Hematopoietic multipotent progenitor cell treated with erythropoietin and hydrocortisone succinate and interleukin-3 and kit ligand, for 6 days (in vitro differentiated cells): ENCODE measurements around the gene SOX8.

Experiments used
- DNase-seq: peaks from one replicate; pipeline ENCODE4 v3.0.0-alpha.2; 2015

Gene SOX8

GRCh38 chr16:1010251-1010650 lies 28.7 kb downstream of the SOX8 start:
- no peak for DNase-seq

- DNase-seq: no peak
These were observed 29.2 kb downstream of the SOX8 start for GRCh38 chr16:1010815-1011214.

- DNase-seq: no peak
These were observed 29.9 kb downstream of the SOX8 start for GRCh38 chr16:1011316-1012082.

DNA sequence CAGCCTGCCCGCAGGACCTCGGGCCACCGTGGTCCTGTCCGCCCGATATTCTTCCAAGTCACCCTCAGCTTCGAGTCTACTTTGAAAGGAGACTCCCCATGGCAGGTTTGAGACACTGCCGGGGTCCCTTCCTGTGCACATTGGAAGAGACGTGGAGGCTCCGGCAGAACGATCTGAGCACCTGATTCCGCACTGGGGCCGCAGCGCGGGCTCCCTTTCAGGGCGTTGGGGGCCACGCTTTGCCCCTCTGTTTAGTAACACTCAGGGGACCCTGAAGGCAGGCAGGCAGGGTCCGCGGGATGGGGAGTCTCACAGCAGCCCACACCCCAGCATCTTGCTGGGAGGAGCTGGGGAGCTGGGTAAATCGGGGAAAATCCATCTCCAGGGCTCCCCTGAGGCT lies 30.6 kb downstream of the SOX8 start:
- DNase-seq: no peak

DNA sequence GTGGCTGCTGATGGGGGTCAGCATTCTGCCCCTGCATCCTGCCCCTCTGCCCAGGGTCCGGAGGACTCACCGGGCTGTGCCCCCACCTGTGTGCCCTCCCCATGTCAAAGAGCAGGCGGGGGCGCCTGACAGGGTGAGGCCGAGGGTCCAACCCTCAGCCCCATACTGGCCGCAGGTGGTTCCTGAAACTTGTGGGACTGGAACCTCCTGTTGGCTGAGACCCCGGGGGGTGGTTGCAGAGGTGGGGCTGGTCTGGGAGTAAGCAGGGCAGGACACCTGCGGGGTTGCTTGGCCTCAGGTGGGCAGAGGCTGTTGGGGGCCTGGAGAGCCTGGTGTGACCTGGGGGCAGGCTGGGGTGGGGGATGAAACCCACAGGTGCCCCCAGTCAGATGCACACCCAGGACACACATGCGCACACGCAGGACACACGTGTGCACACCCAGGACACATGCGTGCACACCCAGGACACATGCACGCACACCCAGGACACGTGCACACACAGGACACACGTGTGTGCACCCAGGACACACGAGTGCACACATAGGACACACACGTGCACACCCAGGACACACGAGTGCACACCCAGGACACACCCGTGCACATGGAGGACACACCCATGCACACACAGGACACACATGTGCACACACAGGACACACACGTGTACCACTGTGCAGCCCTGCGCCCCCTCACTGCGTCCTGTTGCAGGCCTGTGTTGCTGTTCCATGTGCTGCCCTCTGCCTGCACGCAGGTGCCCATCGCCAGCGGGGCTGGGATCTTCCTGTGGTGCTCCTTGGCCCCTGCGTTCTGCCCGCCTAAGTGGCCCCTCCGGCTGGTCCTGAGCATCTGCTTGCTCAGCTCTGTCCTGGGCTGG lies 31.4 kb downstream of the SOX8 start:
- no peak for DNase-seq

DNA sequence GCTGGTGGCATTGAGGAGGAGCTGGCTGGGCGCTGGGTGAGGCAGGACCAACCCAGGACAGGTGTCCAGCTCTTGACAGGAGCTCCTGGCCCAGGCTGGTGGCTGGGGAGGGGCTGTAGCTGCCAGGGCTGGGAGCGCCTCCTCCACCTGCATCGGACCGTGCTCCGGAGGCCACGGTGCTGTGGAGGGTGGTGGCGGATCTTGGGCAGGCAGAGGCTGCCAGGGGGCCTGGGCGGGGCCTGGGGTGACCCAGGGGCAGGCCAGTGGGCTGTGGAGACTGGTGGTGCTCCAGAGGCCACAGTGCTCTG lies 32.0 kb downstream of the SOX8 start:
- no peak for DNase-seq

DNA sequence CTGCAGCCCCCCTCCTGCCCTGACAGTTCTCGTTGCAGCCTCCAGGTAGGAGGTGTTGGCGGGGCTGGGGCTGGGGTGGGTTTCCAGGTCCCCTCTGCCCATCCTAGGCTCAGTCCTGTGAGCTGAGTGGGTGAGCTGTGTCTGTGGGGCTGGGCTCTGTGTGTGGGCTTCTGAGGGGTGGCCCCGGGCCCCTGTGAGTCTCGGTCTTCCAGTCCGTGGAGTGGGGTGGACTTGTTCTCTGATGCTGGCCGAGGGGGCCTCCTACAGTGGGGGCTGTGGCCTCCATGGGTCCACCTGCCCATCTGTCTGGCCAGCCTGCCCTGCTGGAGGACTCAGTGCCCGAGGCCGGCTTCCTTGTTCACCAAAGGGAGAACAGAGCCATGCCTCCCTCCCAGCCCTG lies 32.7 kb downstream of the SOX8 start:
- DNase-seq: no peak

- DNase-seq: no peak
These were observed 33.4 kb downstream of the SOX8 start for GRCh38 chr16:1014771-1015495.

GRCh38 chr16:1018447-1019198 lies 37.1 kb downstream of the SOX8 start:
- DNase-seq: no peak

DNA sequence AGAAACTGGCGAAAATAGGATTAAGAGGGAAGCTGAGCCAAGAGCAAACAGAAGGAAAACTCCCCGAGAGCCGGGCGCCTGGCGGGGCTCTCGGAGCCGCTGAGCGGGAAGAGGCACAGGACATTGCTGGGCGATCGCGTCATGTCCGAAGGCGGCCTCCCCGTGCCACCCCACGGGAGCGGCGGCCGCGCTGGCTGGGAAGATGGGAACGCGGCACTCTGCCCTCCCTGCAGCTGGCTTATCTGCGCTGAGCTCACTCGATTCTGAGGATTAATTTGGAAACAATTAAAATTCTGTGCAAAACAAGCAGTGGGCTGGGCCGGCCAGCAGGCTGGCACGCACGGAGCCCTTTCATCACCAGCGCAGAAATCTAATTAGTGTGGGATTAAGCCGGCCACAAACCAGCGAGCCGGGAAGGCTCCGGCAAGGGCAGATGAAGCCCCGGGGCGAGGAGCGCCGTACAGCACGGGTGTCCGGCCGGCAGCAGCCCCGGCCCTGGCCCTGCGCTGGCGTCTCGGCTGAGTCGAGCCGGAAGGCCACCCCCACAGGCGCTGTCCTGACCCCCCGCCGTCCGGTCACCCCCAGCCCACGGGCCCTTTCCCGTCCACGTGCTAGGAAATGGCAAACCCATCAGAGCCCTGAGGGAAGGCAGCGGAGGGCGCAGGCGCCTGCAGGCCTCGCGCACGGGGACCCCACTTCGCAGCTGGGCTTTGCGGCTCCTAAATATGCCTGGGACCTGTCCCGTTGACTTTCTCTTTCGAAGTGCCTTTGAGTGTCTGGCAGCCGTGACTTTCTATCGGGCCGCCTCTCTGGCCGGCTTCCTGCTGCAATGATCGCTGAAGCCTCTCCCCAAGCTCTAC lies 37.9 kb downstream of the SOX8 start:
- no peak for DNase-seq

- no peak for DNase-seq
These were observed 38.5 kb downstream of the SOX8 start for GRCh38 chr16:1020091-1020399.

DNA sequence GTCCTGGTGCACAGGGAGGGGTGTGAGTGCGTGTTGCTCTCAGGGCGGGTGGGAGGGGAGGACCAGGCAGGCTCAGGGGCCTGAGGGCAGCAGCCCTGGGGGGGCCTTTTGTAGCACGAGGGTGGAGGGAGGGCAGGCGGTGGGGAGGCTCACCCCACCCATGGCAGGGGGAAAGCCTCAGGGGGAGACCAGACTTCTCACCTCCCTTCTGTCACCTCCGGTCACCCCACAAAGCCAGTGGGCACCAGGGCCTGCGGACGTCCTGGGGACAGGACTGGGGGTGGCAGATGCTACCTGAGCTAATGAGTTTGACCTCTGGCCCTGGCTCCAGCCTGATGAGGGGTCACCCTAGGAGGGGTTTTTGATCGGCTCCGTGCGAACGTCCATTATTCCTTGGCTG lies 39.0 kb downstream of the SOX8 start:
- DNase-seq: no peak

DNA sequence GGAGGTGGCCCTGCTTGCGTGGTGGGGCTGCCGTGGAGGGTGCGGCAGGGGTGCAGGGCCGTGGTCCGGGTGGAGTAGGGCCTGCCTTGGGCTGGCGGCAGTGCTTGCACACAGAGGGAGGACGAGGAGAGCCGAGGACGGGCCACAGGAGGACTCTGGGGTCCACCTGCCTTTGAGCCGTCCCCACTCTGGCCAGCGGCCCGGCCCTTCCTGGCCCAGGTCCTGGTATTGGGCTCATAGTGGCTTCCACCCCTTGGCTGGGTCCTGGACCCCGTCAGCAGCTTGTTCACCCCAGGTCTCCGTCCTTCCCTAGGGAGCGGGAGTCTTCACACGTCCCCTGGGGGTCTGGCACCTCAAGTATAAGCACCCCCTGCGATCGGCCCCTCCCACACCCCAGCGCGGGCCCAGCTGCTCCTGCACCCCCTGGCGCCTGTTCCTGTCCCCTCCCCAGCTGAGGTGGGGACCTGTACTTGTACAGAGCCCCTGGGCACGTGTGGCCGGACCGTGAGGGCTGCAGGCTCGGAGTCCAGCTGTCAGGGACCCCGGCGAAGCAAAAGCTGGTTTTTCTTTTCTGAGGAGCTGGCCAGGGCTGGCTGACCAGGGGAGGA lies 40.1 kb downstream of the SOX8 start:
- no peak for DNase-seq

DNA sequence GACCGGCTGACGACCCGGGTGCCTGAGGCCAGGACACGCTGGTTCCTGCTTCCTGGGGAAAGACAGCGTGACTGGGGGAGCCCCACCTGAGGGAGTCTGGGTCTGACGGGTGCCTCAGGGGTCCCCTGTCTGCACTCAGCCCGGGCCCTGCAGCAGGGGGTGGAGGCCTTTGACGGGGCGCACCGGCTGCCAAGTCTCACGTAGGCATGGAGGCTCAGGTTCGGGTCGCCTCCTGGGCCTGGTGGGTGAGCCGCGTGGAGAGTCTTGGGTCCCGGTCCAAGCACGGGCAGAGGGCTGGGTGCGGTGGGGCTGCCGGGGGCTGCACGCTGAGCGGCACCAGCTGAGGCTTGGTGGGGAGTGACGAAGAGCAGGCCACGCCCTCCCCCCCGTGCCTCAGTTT lies 40.9 kb downstream of the SOX8 start:
- no peak for DNase-seq

DNA sequence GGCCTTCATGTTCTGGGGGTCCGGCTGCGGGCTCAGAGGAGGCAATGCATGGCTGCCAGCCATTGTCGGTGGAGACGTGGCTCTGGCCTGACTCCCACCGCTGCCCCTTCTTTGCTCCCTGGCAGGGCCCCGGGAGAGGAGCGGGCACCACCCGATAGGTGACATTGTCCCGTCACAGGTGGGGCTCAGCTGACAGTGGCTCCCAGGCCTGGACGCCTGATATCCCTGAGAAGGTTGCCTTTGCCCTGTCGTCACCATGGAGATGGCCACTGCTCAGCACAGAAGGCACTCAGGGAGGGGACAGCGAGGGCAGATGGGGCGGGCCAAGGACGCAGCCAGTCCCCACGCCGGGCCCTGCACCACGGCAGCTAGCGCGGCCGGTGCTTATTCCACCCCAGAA lies 42.6 kb downstream of the SOX8 start:
- DNase-seq: no peak

DNA sequence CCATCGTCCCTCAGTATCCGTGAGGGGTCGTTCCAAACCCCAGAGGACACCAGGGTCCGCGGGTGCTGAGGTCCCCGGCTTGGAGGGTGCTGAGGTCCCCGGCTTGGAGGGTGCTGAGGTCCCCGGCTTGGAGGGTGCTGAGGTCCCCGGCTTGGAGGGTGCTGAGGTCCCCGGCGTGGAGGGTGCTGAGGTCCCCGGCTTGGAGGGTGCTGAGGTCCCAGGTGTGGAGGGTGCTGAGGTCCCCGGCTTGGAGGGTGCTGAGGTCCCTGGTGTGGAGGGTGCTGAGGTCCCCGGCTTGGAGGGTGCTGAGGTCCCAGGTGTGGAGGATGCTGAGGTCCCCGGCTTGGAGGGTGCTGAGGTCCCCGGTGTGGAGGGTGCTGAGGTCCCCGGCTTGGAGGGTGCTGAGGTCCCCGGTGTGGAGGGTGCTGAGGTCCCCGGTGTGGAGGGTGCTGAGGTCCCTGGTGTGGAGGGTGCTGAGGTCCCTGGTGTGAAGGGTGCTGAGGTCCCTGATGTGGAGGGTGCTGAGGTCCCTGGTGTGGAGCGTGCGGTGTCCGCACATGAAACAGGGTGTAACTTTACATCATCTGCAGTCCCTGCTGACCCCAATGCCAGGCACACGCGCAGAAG lies 43.7 kb downstream of the SOX8 start:
- peak; percentile 17 for DNase-seq

- no peak for DNase-seq
These were observed 44.6 kb downstream of the SOX8 start for GRCh38 chr16:1026057-1026783.

DNA sequence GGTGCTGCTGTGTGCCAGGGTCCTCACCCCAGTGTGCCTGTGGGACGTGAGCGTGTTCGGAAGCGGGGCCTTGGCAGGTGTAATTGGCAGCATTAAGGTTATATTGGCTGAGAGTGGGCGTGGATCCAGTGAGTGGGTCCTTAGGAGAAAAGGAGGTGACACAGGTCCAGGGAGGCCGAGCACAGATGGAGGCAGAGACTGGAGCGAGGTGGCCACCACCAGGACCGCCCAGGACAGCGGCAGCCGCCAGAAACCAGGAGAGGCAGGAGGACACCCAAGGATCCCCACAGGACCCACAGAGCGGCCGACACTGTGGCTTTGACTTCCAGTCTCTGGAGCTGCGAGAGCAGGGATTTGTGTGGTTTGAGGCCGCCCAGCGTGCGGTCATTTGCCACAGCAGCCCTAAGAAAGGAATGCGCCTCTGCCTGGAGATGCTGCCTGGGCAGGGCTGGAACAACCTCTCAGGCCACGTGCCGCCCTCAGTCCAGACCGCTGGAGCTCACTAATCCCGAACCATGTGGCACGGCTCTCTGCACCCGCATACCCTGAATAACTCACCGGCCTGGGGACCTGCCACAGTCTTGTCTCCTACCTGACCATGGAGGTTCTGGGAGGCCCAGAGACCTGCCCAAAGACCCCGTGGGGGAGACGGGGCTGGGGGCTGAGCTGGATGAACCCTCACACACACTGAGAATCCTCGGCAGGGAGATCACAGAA lies 45.4 kb downstream of the SOX8 start:
- DNase-seq: no peak

DNA sequence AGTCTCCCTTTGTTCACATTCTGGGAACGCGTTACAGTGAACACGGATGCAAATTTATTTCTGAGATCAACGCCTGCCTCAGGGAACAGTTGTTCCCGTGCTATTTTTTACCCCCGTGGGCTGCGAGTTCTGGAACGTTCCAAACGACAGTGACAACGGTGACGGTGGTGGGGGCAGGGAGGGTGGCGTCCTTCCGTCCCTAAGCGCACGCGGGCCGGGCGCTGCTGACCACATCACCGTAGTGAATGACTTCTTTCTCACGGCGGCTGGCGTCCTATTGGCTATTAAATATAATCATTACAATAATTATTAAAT lies 45.9 kb downstream of the SOX8 start:
- no peak for DNase-seq

- no peak for DNase-seq
These were observed 46.5 kb downstream of the SOX8 start for GRCh38 chr16:1028056-1028455.
